ENCODE results near the gene COMMD10.
"Not testable (repeated sequence)": the region's sequence is repeated elsewhere in the genome, so short reads cannot be mapped to it uniquely, and the experiment has no call there.

The COMMD10 gene

GRCh38 chr5:116097301-116097700 lies 12.5 kb downstream of the COMMD10 start:
- DNase-seq (ENCODE audit: low spot score), result peak; percentile 42

- DNase-seq (ENCODE audit: low spot score), result no peak
These were observed 14.2 kb downstream of the COMMD10 start for GRCh38 chr5:116098998-116099397.

- DNase-seq (ENCODE audit: low spot score), result not testable (repeated sequence)
These were observed 20.1 kb downstream of the COMMD10 start for GRCh38 chr5:116104941-116105340.

GRCh38 chr5:116115163-116115562 lies 30.3 kb downstream of the COMMD10 start:
- DNase-seq (ENCODE audit: low spot score), result no peak

- DNase-seq (ENCODE audit: low spot score), result peak; percentile 14
These were observed 45.6 kb downstream of the COMMD10 start for GRCh38 chr5:116130471-116130870.

- DNase-seq (ENCODE audit: low spot score), result no peak
These were observed 46.2 kb downstream of the COMMD10 start for GRCh38 chr5:116130976-116131375.

GRCh38 chr5:116133281-116133680 lies 48.5 kb downstream of the COMMD10 start:
- no peak for DNase-seq (ENCODE audit: low spot score)

GRCh38 chr5:116135344-116135743 lies 50.5 kb downstream of the COMMD10 start:
- no peak for DNase-seq (ENCODE audit: low spot score)

- DNase-seq (ENCODE audit: low spot score), result peak; percentile 18
These were observed 52.9 kb downstream of the COMMD10 start for GRCh38 chr5:116137544-116138378.

GRCh38 chr5:116142495-116142894 lies 57.7 kb downstream of the COMMD10 start:
- no peak for DNase-seq (ENCODE audit: low spot score)

- peak; percentile 16 for DNase-seq (ENCODE audit: low spot score)
These were observed 59.3 kb downstream of the COMMD10 start for GRCh38 chr5:116144103-116144502.

GRCh38 chr5:116144991-116145390 lies 60.2 kb downstream of the COMMD10 start:
- no peak for DNase-seq (ENCODE audit: low spot score)

- no peak for DNase-seq (ENCODE audit: low spot score)
These were observed 60.6 kb downstream of the COMMD10 start for GRCh38 chr5:116145416-116145815.

- DNase-seq (ENCODE audit: low spot score), result no peak
These were observed 67.3 kb downstream of the COMMD10 start for GRCh38 chr5:116152169-116152568.

GRCh38 chr5:116153687-116154174 lies 68.9 kb downstream of the COMMD10 start:
- DNase-seq (ENCODE audit: low spot score), result no peak

- DNase-seq (ENCODE audit: low spot score), result no peak
These were observed 69.4 kb downstream of the COMMD10 start for GRCh38 chr5:116154252-116154651.

GRCh38 chr5:116154931-116155330 lies 70.1 kb downstream of the COMMD10 start:
- DNase-seq (ENCODE audit: low spot score), result no peak

- DNase-seq (ENCODE audit: low spot score), result no peak
These were observed 73.1 kb downstream of the COMMD10 start for GRCh38 chr5:116157902-116158301.

- DNase-seq (ENCODE audit: low spot score), result no peak
These were observed 74.2 kb downstream of the COMMD10 start for GRCh38 chr5:116159006-116159405.

GRCh38 chr5:116174111-116174510 lies 89.3 kb downstream of the COMMD10 start:
- no peak for DNase-seq (ENCODE audit: low spot score)

GRCh38 chr5:116176121-116176520 lies 91.3 kb downstream of the COMMD10 start:
- no peak for DNase-seq (ENCODE audit: low spot score)

GRCh38 chr5:116178925-116179324 lies 94.1 kb downstream of the COMMD10 start:
- no peak for DNase-seq (ENCODE audit: low spot score)

- no peak for DNase-seq (ENCODE audit: low spot score)
These were observed 124.3 kb downstream of the COMMD10 start for GRCh38 chr5:116209166-116209565.

GRCh38 chr5:116212225-116212624 lies 127.4 kb downstream of the COMMD10 start:
- no peak for DNase-seq (ENCODE audit: low spot score)

Data from AG08396 (cell line).